HG03025 (cell line): ENCODE results near the gene CR2.
"Not testable (repeated sequence)": the region's sequence is repeated elsewhere in the genome, so short reads cannot be mapped to it uniquely, and the experiment has no call there.

Experiments
- ATAC-seq: cut with Tn5 transposase; IDR thresholded peaks from one replicate; pipeline ENCODE4 v1.9.1; 2021; ENCODE audit warnings: mild to moderate bottlenecking, moderate library complexity; ENCODE audit not compliant: unreplicated experiment, low FRiP score

Gene CR2

GRCh38 chr1:207454046-207454964 is at the start of gene CR2:
CR2 (plus strand) TSS chr1:207454328; CDS start chr1:207454419, 91 bp downstream.
- ATAC-seq: peak; percentile 93

GRCh38 chr1:207404849-207405525 is 49.1 kb upstream of the CR2 start:
- ATAC-seq: no peak

- ATAC-seq: no peak
Measured at GRCh38 chr1:207405814-207406213, 48.3 kb upstream of the CR2 start.

- ATAC-seq: no peak
Measured at GRCh38 chr1:207407655-207408260, 46.4 kb upstream of the CR2 start.

GRCh38 chr1:207412845-207413244 is 41.3 kb upstream of the CR2 start:
- ATAC-seq: no peak

GRCh38 chr1:207414606-207415108 is 39.5 kb upstream of the CR2 start:
- ATAC-seq: peak; percentile 88

- no peak for ATAC-seq
Measured at GRCh38 chr1:207417076-207417475, 37.1 kb upstream of the CR2 start.

- ATAC-seq: no peak
Measured at GRCh38 chr1:207418351-207418750, 35.8 kb upstream of the CR2 start.

- ATAC-seq: no peak
Measured at GRCh38 chr1:207420109-207420508, 34.0 kb upstream of the CR2 start.

GRCh38 chr1:207421078-207421477 is 33.0 kb upstream of the CR2 start:
- no peak for ATAC-seq

- ATAC-seq: no peak
Measured at GRCh38 chr1:207423560-207424292, 30.4 kb upstream of the CR2 start.

- no peak for ATAC-seq
Measured at GRCh38 chr1:207424570-207425131, 29.5 kb upstream of the CR2 start.

GRCh38 chr1:207427832-207428585 is 26.1 kb upstream of the CR2 start:
- no peak for ATAC-seq

GRCh38 chr1:207428783-207429182 is 25.3 kb upstream of the CR2 start:
- ATAC-seq: no peak

GRCh38 chr1:207429963-207430362 is 24.2 kb upstream of the CR2 start:
- no peak for ATAC-seq

- ATAC-seq: no peak
Measured at GRCh38 chr1:207430602-207431001, 23.5 kb upstream of the CR2 start.

GRCh38 chr1:207431508-207431907 is 22.6 kb upstream of the CR2 start:
- ATAC-seq: no peak

- no peak for ATAC-seq
Measured at GRCh38 chr1:207433435-207433834, 20.7 kb upstream of the CR2 start.

GRCh38 chr1:207436746-207437145 is 17.4 kb upstream of the CR2 start:
- not testable (repeated sequence) for ATAC-seq
